IPS DF 6.9 (cell line): ENCODE measurements around the gene ATRNL1.

Experiments used
- DNase-seq: peaks from one replicate; pipeline ENCODE4 v3.0.0-alpha.2; 2013; ENCODE audit warnings: low read depth, low spot score
- H3K27ac ChIP-seq: one replicate; pipeline ENCODE4 v1.5.1; 2013; ENCODE audit warnings: low read length, control low read depth
- H3K27me3 ChIP-seq: 2 replicates; pipeline ENCODE4 v1.6.1; 2013; ENCODE audit warnings: mild to moderate bottlenecking, low read length; ENCODE audit not compliant: control insufficient read depth, insufficient read depth
- H3K36me3 ChIP-seq: 2 replicates; pipeline ENCODE4 v1.6.1; 2013; ENCODE audit warnings: low read length; ENCODE audit not compliant: control insufficient read depth, insufficient read depth
- H3K4me1 ChIP-seq: 2 replicates; pipeline ENCODE4 v1.6.1; 2013; ENCODE audit warnings: low read length; ENCODE audit not compliant: control insufficient read depth, insufficient read depth
- H3K4me3 ChIP-seq: 2 replicates; pipeline ENCODE4 v1.5.1; 2013; ENCODE audit warnings: mild to moderate bottlenecking, low read length
- H3K9me3 ChIP-seq: 2 replicates; pipeline ENCODE4 v1.6.1; 2013; ENCODE audit warnings: low read length, inconsistent platforms; ENCODE audit not compliant: control insufficient read depth, insufficient read depth
- WGBS: extraction: QIAGEN DNeasy Blood & Tissue Kit; methylation state at CpG from one replicate; pipeline ENCODE4 v1.1.7; 2013; ENCODE audit warnings: mixed read lengths, missing lambda C conversion rate; ENCODE audit not compliant: insufficient read length, insufficient coverage; 5-methylcytosine and 5-hydroxymethylcytosine counted together

The ATRNL1 gene

GRCh38 chr10:115849197-115849596 is 756.0 kb downstream of the ATRNL1 start:
- WGBS = no CpG with 5 or more reads among the region's 2 CpGs
- Histone ChIP-seq H3K4me1 (no peaks in the 10 kb centered on the region), H3K27me3 (no peaks in the 10 kb centered on the region), H3K27ac (no peak overlapping the region), H3K4me3 (no peak overlapping the region), H3K9me3 (no peaks in the 10 kb centered on the region), H3K36me3 (no peaks in the 10 kb centered on the region)
- DNase-seq = no peak

GRCh38 chr10:115850666-115851065 is 757.5 kb downstream of the ATRNL1 start:
- H3K9me3 ChIP-seq = no peaks in the 10 kb centered on the region
- H3K4me3 ChIP-seq = no peak overlapping the region
- no peak for DNase-seq
- whole genome bisulfite sequencing = no CpG with 5 or more reads among the region's 1 CpG
- H3K27ac ChIP-seq = no peak overlapping the region
- no peaks in the 10 kb centered on the region for H3K4me1 ChIP-seq
- no peaks in the 10 kb centered on the region for H3K27me3 ChIP-seq
- no peaks in the 10 kb centered on the region for H3K36me3 ChIP-seq

- no peaks in the 10 kb centered on the region for H3K9me3 ChIP-seq
- DNase-seq = no peak
- no peak overlapping the region for H3K4me3 ChIP-seq
- H3K4me1 ChIP-seq = no peaks in the 10 kb centered on the region
- no CpG with 5 or more reads among the region's 5 CpGs for WGBS
- no peak overlapping the region for H3K27ac ChIP-seq
- H3K36me3 ChIP-seq = no peaks in the 10 kb centered on the region
- H3K27me3 ChIP-seq = no peaks in the 10 kb centered on the region
Measured at GRCh38 chr10:115851695-115852094, 758.5 kb downstream of the ATRNL1 start.

GRCh38 chr10:115854740-115855435 is 761.7 kb downstream of the ATRNL1 start:
- no CpG with 5 or more reads among the region's 6 CpGs for WGBS
- Histone ChIP-seq H3K27me3 (no peaks in the 10 kb centered on the region), H3K36me3 (no peaks in the 10 kb centered on the region), H3K27ac (no peak overlapping the region), H3K9me3 (no peaks in the 10 kb centered on the region), H3K4me3 (no peak overlapping the region), H3K4me1 (no peaks in the 10 kb centered on the region)
- DNase-seq = no peak

GRCh38 chr10:115856580-115856979 is 763.4 kb downstream of the ATRNL1 start:
- H3K4me3 ChIP-seq = no peak overlapping the region
- DNase-seq = no peak
- no peak overlapping the region for H3K27ac ChIP-seq
- no peaks in the 10 kb centered on the region for H3K27me3 ChIP-seq
- H3K4me1 ChIP-seq = no peaks in the 10 kb centered on the region
- H3K9me3 ChIP-seq = no peaks in the 10 kb centered on the region
- no peaks in the 10 kb centered on the region for H3K36me3 ChIP-seq
- no CpG with 5 or more reads among the region's 6 CpGs for WGBS

- no peaks in the 10 kb centered on the region for H3K4me1 ChIP-seq
- no peak overlapping the region for H3K27ac ChIP-seq
- no peaks in the 10 kb centered on the region for H3K36me3 ChIP-seq
- H3K9me3 ChIP-seq = no peaks in the 10 kb centered on the region
- no CpG with 5 or more reads among the region's 3 CpGs for whole genome bisulfite sequencing
- DNase-seq = no peak
- H3K4me3 ChIP-seq = no peak overlapping the region
- no peaks in the 10 kb centered on the region for H3K27me3 ChIP-seq
Measured at GRCh38 chr10:115857856-115858255, 764.7 kb downstream of the ATRNL1 start.

- H3K36me3 ChIP-seq = no peaks in the 10 kb centered on the region
- H3K4me1 ChIP-seq = no peaks in the 10 kb centered on the region
- no peak overlapping the region for H3K4me3 ChIP-seq
- DNase-seq = no peak
- no peak overlapping the region for H3K27ac ChIP-seq
- no peaks in the 10 kb centered on the region for H3K9me3 ChIP-seq
- WGBS = no CpG with 5 or more reads among the region's 1 CpG
- H3K27me3 ChIP-seq = no peaks in the 10 kb centered on the region
Measured at GRCh38 chr10:115860182-115861107, 767.3 kb downstream of the ATRNL1 start.

GRCh38 chr10:115861455-115861854 is 768.3 kb downstream of the ATRNL1 start:
- no CpG with 5 or more reads among the region's 2 CpGs for WGBS
- H3K27me3 ChIP-seq = no peaks in the 10 kb centered on the region
- H3K4me1 ChIP-seq = no peaks in the 10 kb centered on the region

GRCh38 chr10:115861864-115862263 is 768.7 kb downstream of the ATRNL1 start:
- no peak for DNase-seq
- WGBS = no CpG with 5 or more reads among the region's 1 CpG
- Histone ChIP-seq H3K27ac (no peak overlapping the region), H3K4me3 (no peak overlapping the region), H3K36me3 (no peaks in the 10 kb centered on the region), H3K27me3 (no peaks in the 10 kb centered on the region), H3K9me3 (no peaks in the 10 kb centered on the region), H3K4me1 (no peaks in the 10 kb centered on the region)

More at GRCh38 chr10:115861455-115861854, 768.3 kb downstream of the ATRNL1 start:
- DNase-seq = no peak
- no peaks in the 10 kb centered on the region for H3K36me3 ChIP-seq
- no peak overlapping the region for H3K27ac ChIP-seq
- no peak overlapping the region for H3K4me3 ChIP-seq
- H3K9me3 ChIP-seq = no peaks in the 10 kb centered on the region

GRCh38 chr10:115866174-115866573 is 773.0 kb downstream of the ATRNL1 start:
- no peaks in the 10 kb centered on the region for H3K4me1 ChIP-seq
- no peaks in the 10 kb centered on the region for H3K36me3 ChIP-seq
- WGBS = no CpG with 5 or more reads among the region's 1 CpG
- no peak for DNase-seq
- no peak overlapping the region for H3K4me3 ChIP-seq
- no peaks in the 10 kb centered on the region for H3K27me3 ChIP-seq
- no peak overlapping the region for H3K27ac ChIP-seq
- no peaks in the 10 kb centered on the region for H3K9me3 ChIP-seq
